Measurements from ENCODE around the gene PSTPIP2. TPM values are rescaled to one million over a fixed set of nuclear protein-coding genes. Genes with fewer than 3 reads are reported as not detected.
A peak's percentile ranks its signal among the peaks of the same experiment; 100 is the strongest.

Gene PSTPIP2
- total RNA-seq, 2 experiments from 2014 or later: 21.6 to 22.0 TPM

GRCh38 chr18:46034230-46034629, 37.8 kb downstream of the PSTPIP2 start:
- peaks cover 25% of the 10 kb centered on the region for H3K36me3 Mint-ChIP-seq
- DNase-seq: no peak
- H3K4me1 Mint-ChIP-seq: peaks cover 1% of the 10 kb centered on the region
- H3K27me3 Mint-ChIP-seq: no peaks in the 10 kb centered on the region
- no peak overlapping the region for H3K4me3 Mint-ChIP-seq
- no peak overlapping the region for H3K27ac Mint-ChIP-seq
- no peaks in the 10 kb centered on the region for H3K9me3 Mint-ChIP-seq

GRCh38 chr18:46031741-46032140, 40.3 kb downstream of the PSTPIP2 start:
- H3K36me3 Mint-ChIP-seq: peaks cover 36% of the 10 kb centered on the region
- H3K27ac Mint-ChIP-seq: no peak overlapping the region
- H3K9me3 Mint-ChIP-seq: peaks cover 3% of the 10 kb centered on the region
- DNase-seq: no peak
- H3K4me3 Mint-ChIP-seq: no peak overlapping the region
- H3K4me1 Mint-ChIP-seq: peaks cover 11% of the 10 kb centered on the region
- H3K27me3 Mint-ChIP-seq: peaks cover 10% of the 10 kb centered on the region

- DNase-seq: no peak
- Mint-ChIP-seq H3K9me3 (peaks cover 3% of the 10 kb centered on the region), H3K4me3 (peak overlapping the region; percentile 78), H3K4me1 (peaks cover 11% of the 10 kb centered on the region), H3K27me3 (peaks cover 10% of the 10 kb centered on the region), H3K27ac (peak overlapping the region; percentile 79), H3K36me3 (peaks cover 32% of the 10 kb centered on the region)
Measured at GRCh38 chr18:46028536-46028891, 43.5 kb downstream of the PSTPIP2 start.

- H3K4me1 Mint-ChIP-seq: peaks cover 4% of the 10 kb centered on the region
Measured at GRCh38 chr18:46019936-46020335, 52.1 kb downstream of the PSTPIP2 start.

GRCh38 chr18:46013484-46014189, 58.4 kb downstream of the PSTPIP2 start:
- H3K27ac Mint-ChIP-seq: peak overlapping the region; percentile 84
- peak; percentile 16 for DNase-seq
- H3K9me3 Mint-ChIP-seq: no peaks in the 10 kb centered on the region
- peaks cover 25% of the 10 kb centered on the region for H3K4me1 Mint-ChIP-seq
- H3K27me3 Mint-ChIP-seq: no peaks in the 10 kb centered on the region
- H3K36me3 Mint-ChIP-seq: peaks cover 42% of the 10 kb centered on the region
- peak overlapping the region; percentile 18 for H3K4me3 Mint-ChIP-seq

More at GRCh38 chr18:46019936-46020335, 52.1 kb downstream of the PSTPIP2 start:
- H3K27me3 Mint-ChIP-seq: no peaks in the 10 kb centered on the region
- H3K9me3 Mint-ChIP-seq: peaks cover 2% of the 10 kb centered on the region
- no peak overlapping the region for H3K27ac Mint-ChIP-seq
- peaks cover 19% of the 10 kb centered on the region for H3K36me3 Mint-ChIP-seq
- H3K4me3 Mint-ChIP-seq: no peak overlapping the region
- DNase-seq: no peak

GRCh38 chr18:46010676-46011075, 61.4 kb downstream of the PSTPIP2 start:
- Mint-ChIP-seq H3K4me1 (peaks cover 25% of the 10 kb centered on the region), H3K4me3 (no peak overlapping the region), H3K9me3 (no peaks in the 10 kb centered on the region), H3K27me3 (no peaks in the 10 kb centered on the region), H3K27ac (no peak overlapping the region), H3K36me3 (peaks cover 41% of the 10 kb centered on the region)
- no peak for DNase-seq

GRCh38 chr18:46010050-46010449, 62.0 kb downstream of the PSTPIP2 start:
- Mint-ChIP-seq H3K27ac (no peak overlapping the region), H3K27me3 (no peaks in the 10 kb centered on the region), H3K9me3 (no peaks in the 10 kb centered on the region), H3K4me3 (no peak overlapping the region), H3K36me3 (peaks cover 38% of the 10 kb centered on the region), H3K4me1 (peaks cover 25% of the 10 kb centered on the region)
- DNase-seq: no peak

- Mint-ChIP-seq H3K4me1 (peaks cover 19% of the 10 kb centered on the region), H3K4me3 (no peak overlapping the region), H3K27me3 (no peaks in the 10 kb centered on the region), H3K36me3 (peaks cover 38% of the 10 kb centered on the region), H3K9me3 (no peaks in the 10 kb centered on the region), H3K27ac (no peak overlapping the region)
- no peak for DNase-seq
Measured at GRCh38 chr18:46009125-46009840, 62.8 kb downstream of the PSTPIP2 start.

- Mint-ChIP-seq H3K4me3 (no peak overlapping the region), H3K4me1 (peaks cover 11% of the 10 kb centered on the region), H3K27ac (no peak overlapping the region), H3K36me3 (peaks cover 36% of the 10 kb centered on the region), H3K27me3 (no peaks in the 10 kb centered on the region), H3K9me3 (no peaks in the 10 kb centered on the region)
- no peak for DNase-seq
Measured at GRCh38 chr18:46008531-46008930, 63.5 kb downstream of the PSTPIP2 start.

GRCh38 chr18:46007165-46007564, 64.9 kb downstream of the PSTPIP2 start:
- Mint-ChIP-seq H3K27ac (no peak overlapping the region), H3K4me3 (no peak overlapping the region), H3K9me3 (peaks cover 9% of the 10 kb centered on the region), H3K4me1 (peaks cover 5% of the 10 kb centered on the region), H3K27me3 (no peaks in the 10 kb centered on the region), H3K36me3 (peaks cover 44% of the 10 kb centered on the region)
- DNase-seq: no peak

- H3K27ac Mint-ChIP-seq: no peak overlapping the region
- H3K27me3 Mint-ChIP-seq: no peaks in the 10 kb centered on the region
- no peak overlapping the region for H3K4me3 Mint-ChIP-seq
- peaks cover 53% of the 10 kb centered on the region for H3K36me3 Mint-ChIP-seq
- H3K4me1 Mint-ChIP-seq: peaks cover 28% of the 10 kb centered on the region
- H3K9me3 Mint-ChIP-seq: peaks cover 20% of the 10 kb centered on the region
- no peak for DNase-seq
Measured at GRCh38 chr18:46002934-46003333, 69.1 kb downstream of the PSTPIP2 start.

GRCh38 chr18:46001892-46002291, 70.2 kb downstream of the PSTPIP2 start:
- DNase-seq: no peak
- Mint-ChIP-seq H3K9me3 (peaks cover 20% of the 10 kb centered on the region), H3K27me3 (no peaks in the 10 kb centered on the region), H3K36me3 (peaks cover 58% of the 10 kb centered on the region), H3K27ac (no peak overlapping the region), H3K4me1 (peaks cover 34% of the 10 kb centered on the region), H3K4me3 (no peak overlapping the region)

- Mint-ChIP-seq H3K27me3 (no peaks in the 10 kb centered on the region), H3K4me3 (no peak overlapping the region), H3K36me3 (peaks cover 65% of the 10 kb centered on the region), H3K4me1 (peaks cover 37% of the 10 kb centered on the region), H3K9me3 (peaks cover 20% of the 10 kb centered on the region), H3K27ac (no peak overlapping the region)
- no peak for DNase-seq
Measured at GRCh38 chr18:46001074-46001473, 71.0 kb downstream of the PSTPIP2 start.

- no peak for DNase-seq
- H3K27me3 Mint-ChIP-seq: no peaks in the 10 kb centered on the region
- peak overlapping the region; percentile 40 for H3K27ac Mint-ChIP-seq
- no peak overlapping the region for H3K4me3 Mint-ChIP-seq
- H3K36me3 Mint-ChIP-seq: peaks cover 67% of the 10 kb centered on the region
- H3K9me3 Mint-ChIP-seq: peaks cover 20% of the 10 kb centered on the region
- H3K4me1 Mint-ChIP-seq: peaks cover 37% of the 10 kb centered on the region
Measured at GRCh38 chr18:45999536-45999935, 72.5 kb downstream of the PSTPIP2 start.

GRCh38 chr18:45998244-45998643, 73.8 kb downstream of the PSTPIP2 start:
- Mint-ChIP-seq H3K27ac (peak overlapping the region; percentile 90), H3K9me3 (peaks cover 20% of the 10 kb centered on the region), H3K4me3 (peak overlapping the region; percentile 44), H3K36me3 (peaks cover 68% of the 10 kb centered on the region), H3K4me1 (peaks cover 37% of the 10 kb centered on the region), H3K27me3 (no peaks in the 10 kb centered on the region)
- DNase-seq: peak; percentile 11

All from activated naive CD8-positive, alpha-beta T cell treated with anti-CD3 and anti-CD28 coated beads for 36 hours (primary cell).